HG02759 (cell line): ENCODE data around the gene ERN2.
A peak's percentile ranks its signal among the peaks of the same experiment; 100 is the strongest.

Experiments
- ATAC-seq: cut with Tn5 transposase; IDR thresholded peaks from one replicate; pipeline ENCODE4 v1.9.1; 2021; ENCODE audit warnings: mild to moderate bottlenecking, moderate library complexity; ENCODE audit not compliant: unreplicated experiment

ERN2 gene

GRCh38 chr16:23689442-23690187 is 23.4 kb downstream of the ERN2 start:
- no peak for ATAC-seq

- ATAC-seq = no peak
Observed at GRCh38 chr16:23687034-23687808, 25.8 kb downstream of the ERN2 start.

GRCh38 chr16:23683487-23683886 is 29.5 kb downstream of the ERN2 start:
- ATAC-seq = no peak

GRCh38 chr16:23682181-23682580 is 30.8 kb downstream of the ERN2 start:
- no peak for ATAC-seq

GRCh38 chr16:23679986-23680336 is 33.1 kb downstream of the ERN2 start:
- ATAC-seq = no peak

GRCh38 chr16:23679274-23679985 is 33.6 kb downstream of the ERN2 start:
- no peak for ATAC-seq

- peak; percentile 91 for ATAC-seq
Observed at GRCh38 chr16:23678430-23679273, 34.4 kb downstream of the ERN2 start, which contains the start of gene PLK1. TSS of gene PLK1 (plus strand) at chr16:23678889. CDS start at chr16:23678933, 44 bp downstream.

- no peak for ATAC-seq
Observed at GRCh38 chr16:23676924-23677480, 36.0 kb downstream of the ERN2 start.

GRCh38 chr16:23673971-23674614 is 38.9 kb downstream of the ERN2 start:
- ATAC-seq = no peak

- peak; percentile 97 for ATAC-seq
Observed at GRCh38 chr16:23670137-23670776, 42.8 kb downstream of the ERN2 start.

GRCh38 chr16:23668873-23669272 is 44.1 kb downstream of the ERN2 start:
- ATAC-seq = no peak

- no peak for ATAC-seq
Observed at GRCh38 chr16:23668225-23668624, 44.8 kb downstream of the ERN2 start.

- no peak for ATAC-seq
Observed at GRCh38 chr16:23667355-23667659, 45.7 kb downstream of the ERN2 start.

- ATAC-seq = no peak
Observed at GRCh38 chr16:23666571-23667354, 46.3 kb downstream of the ERN2 start.

GRCh38 chr16:23663918-23664317 is 49.1 kb downstream of the ERN2 start:
- no peak for ATAC-seq

- ATAC-seq = peak; percentile 66
Observed at GRCh38 chr16:23651943-23652468, 61.0 kb downstream of the ERN2 start.

- no peak for ATAC-seq
Observed at GRCh38 chr16:23650674-23651416, 62.2 kb downstream of the ERN2 start.

GRCh38 chr16:23642246-23642774 is 70.7 kb downstream of the ERN2 start:
- ATAC-seq = no peak
